K562 (cell line): ENCODE results near the gene SETD5. TPM values are rescaled to one million over a fixed set of nuclear protein-coding genes. Genes with fewer than 3 reads are reported as not detected.

Experiments used
- CREBBP ChIP-seq: IDR thresholded peaks from one replicate; pipeline ENCODE4 v1.6.1; 2012; ENCODE audit warnings: low read depth, mild to moderate bottlenecking, control low read depth, inconsistent platforms, low read length
- MCM7 ChIP-seq, 2 experiments: fragments of 450-650 bp; IDR thresholded peaks; 2 replicates each; pipeline ENCODE4 v1.6.1; 2016 to 2018
- MED1 ChIP-seq: sonication (generic); formaldehyde crosslinking; IDR thresholded peaks from 2 replicates; pipeline ENCODE4 v1.8.1; 2023; ENCODE audit warnings: missing genetic modification reagents, borderline replicate concordance
- OTX1 ChIP-seq: fragments of 450-650 bp; formaldehyde crosslinking; IDR thresholded peaks from 2 replicates; pipeline ENCODE4 v1.4.0; 2022; ENCODE audit warnings: mild to moderate bottlenecking
- POLR2B ChIP-seq: fragments of 450-650 bp; IDR thresholded peaks from 2 replicates; pipeline ENCODE4 v1.6.1; 2018; ENCODE audit warnings: low read depth; ENCODE audit not compliant: partially characterized antibody
- POLR3A ChIP-seq: IDR thresholded peaks from 2 replicates; pipeline ENCODE4 v1.6.1; 2011; ENCODE audit warnings: borderline replicate concordance, mild to moderate bottlenecking, moderate library complexity; ENCODE audit not compliant: insufficient read length, insufficient read depth; ENCODE audit errors: extremely low read depth
- SAP30 ChIP-seq: fragments of 200-600 bp; sonication (generic); IDR thresholded peaks from 2 replicates; pipeline ENCODE4 v1.6.1; 2012; ENCODE audit warnings: borderline replicate concordance, low read depth, mild to moderate bottlenecking, moderate library complexity, low read length, control low read depth, inconsistent platforms; ENCODE audit not compliant: insufficient read depth, poor library complexity, severe bottlenecking
- SMARCE1 ChIP-seq: fragments of 450-650 bp; IDR thresholded peaks from 2 replicates; pipeline ENCODE4 v1.7.1; 2016; ENCODE audit warnings: mild to moderate bottlenecking
- SPI1 ChIP-seq: IDR thresholded peaks from 2 replicates; pipeline ENCODE4 v1.6.1; 2011; ENCODE audit warnings: low read depth, low read length, control low read depth, borderline replicate concordance
- ZNF121 ChIP-seq: sonication (generic); formaldehyde crosslinking; conservative IDR thresholded peaks from 2 replicates; pipeline ENCODE4 v1.8.0; 2022; ENCODE audit warnings: missing genetic modification reagents
- polyA plus RNA-seq, 8 experiments: library from polyadenylated mRNA; depleted of rRNA in 4 of 8; stranded (reverse) in 5 of 8; unstranded in 3 of 8; fragments of >200 nt; fragmentation: Nextera tagmentation in 2 of 8; fragmentation: Illumina TruSeq in 1 of 8; extraction: Ambion mirVana in 2 of 8; extraction: Trizol in 1 of 8; gene quantifications; 2 replicates each; pipeline versions ENCODE4 v1.2.1 to v1.2.3, GENCODE V29; 2011 to 2014; ENCODE audit warnings: inconsistent platforms in 1 of 8, missing spikeins in 1 of 8
- total RNA-seq, 7 experiments: library from RNA; depleted of rRNA in 6 of 7; stranded (reverse); fragments of >200 nt in 6 of 7; fragmentation: Illumina TruSeq in 2 of 7; extraction: Trizol in 2 of 7; gene quantifications; 2 replicates each; pipeline versions ENCODE4 v1.2.1 to v1.2.3, GENCODE V29; 2011 to 2021; ENCODE audit warnings: low replicate concordance in 1 of 7
- TF ChIP-seq, protein P1 (sequence below): fragments of 450-650 bp; IDR thresholded peaks from 2 replicates; pipeline ENCODE4 v1.6.1; 2016; ENCODE audit warnings: mild to moderate bottlenecking, moderate library complexity
- TF ChIP-seq, protein P2 (sequence below): fragments of 250-450 bp; sonication (Bioruptor Pico); IDR thresholded peaks from 2 replicates; pipeline ENCODE4 v1.5.0; 2021; ENCODE audit warnings: mild to moderate bottlenecking, moderate library complexity

SETD5 gene
- total and polyA plus RNA-seq, 9 of the 15 experiments (the other 6 are each of a cell fraction or from before 2014, with no cell fraction given): 20.8 to 135 (median 87.2) TPM

DNA sequence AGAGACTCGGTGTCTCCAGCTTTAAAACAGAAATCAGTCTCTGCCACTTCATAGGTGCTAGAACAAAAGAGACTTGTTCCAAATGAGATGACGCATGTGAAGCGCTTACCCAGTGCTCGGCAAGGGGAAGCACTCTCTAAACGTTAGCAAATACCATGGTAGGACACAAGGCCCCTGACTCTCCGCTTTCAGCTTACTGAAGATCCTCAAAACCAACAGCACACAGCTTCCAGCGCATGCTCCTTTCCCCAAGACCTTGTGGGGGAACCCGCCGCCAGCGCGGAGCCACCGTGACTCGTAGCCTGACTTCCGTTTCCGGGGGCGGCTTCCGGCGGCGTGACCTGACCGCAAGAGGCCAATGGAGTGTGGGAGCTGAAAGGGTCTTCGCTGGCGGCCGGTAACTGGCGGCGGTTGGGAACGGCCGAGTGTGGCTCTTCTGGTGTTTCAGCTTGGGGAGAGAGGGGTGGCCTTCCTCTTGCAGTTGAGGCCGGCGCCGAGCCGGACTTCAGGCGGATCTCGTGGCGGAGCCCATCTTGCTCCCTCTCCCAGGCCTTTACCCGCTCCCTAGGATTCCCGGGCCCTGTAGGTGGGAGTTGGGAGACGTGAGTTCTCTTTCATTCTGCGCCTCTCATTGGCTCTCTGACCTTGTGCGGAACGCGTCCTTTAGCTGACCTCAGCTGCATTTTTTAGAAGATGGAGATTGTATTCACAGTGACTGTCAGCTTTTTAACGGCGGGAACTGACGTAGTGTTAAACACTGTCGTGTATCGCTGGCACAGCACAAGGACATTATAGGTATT lies 34.5 kb upstream of the SETD5 start, which contains the start of gene THUMPD3 (continued):
- TF ChIP-seq, protein P1, sequence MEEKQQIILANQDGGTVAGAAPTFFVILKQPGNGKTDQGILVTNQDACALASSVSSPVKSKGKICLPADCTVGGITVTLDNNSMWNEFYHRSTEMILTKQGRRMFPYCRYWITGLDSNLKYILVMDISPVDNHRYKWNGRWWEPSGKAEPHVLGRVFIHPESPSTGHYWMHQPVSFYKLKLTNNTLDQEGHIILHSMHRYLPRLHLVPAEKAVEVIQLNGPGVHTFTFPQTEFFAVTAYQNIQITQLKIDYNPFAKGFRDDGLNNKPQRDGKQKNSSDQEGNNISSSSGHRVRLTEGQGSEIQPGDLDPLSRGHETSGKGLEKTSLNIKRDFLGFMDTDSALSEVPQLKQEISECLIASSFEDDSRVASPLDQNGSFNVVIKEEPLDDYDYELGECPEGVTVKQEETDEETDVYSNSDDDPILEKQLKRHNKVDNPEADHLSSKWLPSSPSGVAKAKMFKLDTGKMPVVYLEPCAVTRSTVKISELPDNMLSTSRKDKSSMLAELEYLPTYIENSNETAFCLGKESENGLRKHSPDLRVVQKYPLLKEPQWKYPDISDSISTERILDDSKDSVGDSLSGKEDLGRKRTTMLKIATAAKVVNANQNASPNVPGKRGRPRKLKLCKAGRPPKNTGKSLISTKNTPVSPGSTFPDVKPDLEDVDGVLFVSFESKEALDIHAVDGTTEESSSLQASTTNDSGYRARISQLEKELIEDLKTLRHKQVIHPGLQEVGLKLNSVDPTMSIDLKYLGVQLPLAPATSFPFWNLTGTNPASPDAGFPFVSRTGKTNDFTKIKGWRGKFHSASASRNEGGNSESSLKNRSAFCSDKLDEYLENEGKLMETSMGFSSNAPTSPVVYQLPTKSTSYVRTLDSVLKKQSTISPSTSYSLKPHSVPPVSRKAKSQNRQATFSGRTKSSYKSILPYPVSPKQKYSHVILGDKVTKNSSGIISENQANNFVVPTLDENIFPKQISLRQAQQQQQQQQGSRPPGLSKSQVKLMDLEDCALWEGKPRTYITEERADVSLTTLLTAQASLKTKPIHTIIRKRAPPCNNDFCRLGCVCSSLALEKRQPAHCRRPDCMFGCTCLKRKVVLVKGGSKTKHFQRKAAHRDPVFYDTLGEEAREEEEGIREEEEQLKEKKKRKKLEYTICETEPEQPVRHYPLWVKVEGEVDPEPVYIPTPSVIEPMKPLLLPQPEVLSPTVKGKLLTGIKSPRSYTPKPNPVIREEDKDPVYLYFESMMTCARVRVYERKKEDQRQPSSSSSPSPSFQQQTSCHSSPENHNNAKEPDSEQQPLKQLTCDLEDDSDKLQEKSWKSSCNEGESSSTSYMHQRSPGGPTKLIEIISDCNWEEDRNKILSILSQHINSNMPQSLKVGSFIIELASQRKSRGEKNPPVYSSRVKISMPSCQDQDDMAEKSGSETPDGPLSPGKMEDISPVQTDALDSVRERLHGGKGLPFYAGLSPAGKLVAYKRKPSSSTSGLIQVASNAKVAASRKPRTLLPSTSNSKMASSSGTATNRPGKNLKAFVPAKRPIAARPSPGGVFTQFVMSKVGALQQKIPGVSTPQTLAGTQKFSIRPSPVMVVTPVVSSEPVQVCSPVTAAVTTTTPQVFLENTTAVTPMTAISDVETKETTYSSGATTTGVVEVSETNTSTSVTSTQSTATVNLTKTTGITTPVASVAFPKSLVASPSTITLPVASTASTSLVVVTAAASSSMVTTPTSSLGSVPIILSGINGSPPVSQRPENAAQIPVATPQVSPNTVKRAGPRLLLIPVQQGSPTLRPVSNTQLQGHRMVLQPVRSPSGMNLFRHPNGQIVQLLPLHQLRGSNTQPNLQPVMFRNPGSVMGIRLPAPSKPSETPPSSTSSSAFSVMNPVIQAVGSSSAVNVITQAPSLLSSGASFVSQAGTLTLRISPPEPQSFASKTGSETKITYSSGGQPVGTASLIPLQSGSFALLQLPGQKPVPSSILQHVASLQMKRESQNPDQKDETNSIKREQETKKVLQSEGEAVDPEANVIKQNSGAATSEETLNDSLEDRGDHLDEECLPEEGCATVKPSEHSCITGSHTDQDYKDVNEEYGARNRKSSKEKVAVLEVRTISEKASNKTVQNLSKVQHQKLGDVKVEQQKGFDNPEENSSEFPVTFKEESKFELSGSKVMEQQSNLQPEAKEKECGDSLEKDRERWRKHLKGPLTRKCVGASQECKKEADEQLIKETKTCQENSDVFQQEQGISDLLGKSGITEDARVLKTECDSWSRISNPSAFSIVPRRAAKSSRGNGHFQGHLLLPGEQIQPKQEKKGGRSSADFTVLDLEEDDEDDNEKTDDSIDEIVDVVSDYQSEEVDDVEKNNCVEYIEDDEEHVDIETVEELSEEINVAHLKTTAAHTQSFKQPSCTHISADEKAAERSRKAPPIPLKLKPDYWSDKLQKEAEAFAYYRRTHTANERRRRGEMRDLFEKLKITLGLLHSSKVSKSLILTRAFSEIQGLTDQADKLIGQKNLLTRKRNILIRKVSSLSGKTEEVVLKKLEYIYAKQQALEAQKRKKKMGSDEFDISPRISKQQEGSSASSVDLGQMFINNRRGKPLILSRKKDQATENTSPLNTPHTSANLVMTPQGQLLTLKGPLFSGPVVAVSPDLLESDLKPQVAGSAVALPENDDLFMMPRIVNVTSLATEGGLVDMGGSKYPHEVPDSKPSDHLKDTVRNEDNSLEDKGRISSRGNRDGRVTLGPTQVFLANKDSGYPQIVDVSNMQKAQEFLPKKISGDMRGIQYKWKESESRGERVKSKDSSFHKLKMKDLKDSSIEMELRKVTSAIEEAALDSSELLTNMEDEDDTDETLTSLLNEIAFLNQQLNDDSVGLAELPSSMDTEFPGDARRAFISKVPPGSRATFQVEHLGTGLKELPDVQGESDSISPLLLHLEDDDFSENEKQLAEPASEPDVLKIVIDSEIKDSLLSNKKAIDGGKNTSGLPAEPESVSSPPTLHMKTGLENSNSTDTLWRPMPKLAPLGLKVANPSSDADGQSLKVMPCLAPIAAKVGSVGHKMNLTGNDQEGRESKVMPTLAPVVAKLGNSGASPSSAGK: peak; percentile 98
- TF ChIP-seq, protein P2, sequence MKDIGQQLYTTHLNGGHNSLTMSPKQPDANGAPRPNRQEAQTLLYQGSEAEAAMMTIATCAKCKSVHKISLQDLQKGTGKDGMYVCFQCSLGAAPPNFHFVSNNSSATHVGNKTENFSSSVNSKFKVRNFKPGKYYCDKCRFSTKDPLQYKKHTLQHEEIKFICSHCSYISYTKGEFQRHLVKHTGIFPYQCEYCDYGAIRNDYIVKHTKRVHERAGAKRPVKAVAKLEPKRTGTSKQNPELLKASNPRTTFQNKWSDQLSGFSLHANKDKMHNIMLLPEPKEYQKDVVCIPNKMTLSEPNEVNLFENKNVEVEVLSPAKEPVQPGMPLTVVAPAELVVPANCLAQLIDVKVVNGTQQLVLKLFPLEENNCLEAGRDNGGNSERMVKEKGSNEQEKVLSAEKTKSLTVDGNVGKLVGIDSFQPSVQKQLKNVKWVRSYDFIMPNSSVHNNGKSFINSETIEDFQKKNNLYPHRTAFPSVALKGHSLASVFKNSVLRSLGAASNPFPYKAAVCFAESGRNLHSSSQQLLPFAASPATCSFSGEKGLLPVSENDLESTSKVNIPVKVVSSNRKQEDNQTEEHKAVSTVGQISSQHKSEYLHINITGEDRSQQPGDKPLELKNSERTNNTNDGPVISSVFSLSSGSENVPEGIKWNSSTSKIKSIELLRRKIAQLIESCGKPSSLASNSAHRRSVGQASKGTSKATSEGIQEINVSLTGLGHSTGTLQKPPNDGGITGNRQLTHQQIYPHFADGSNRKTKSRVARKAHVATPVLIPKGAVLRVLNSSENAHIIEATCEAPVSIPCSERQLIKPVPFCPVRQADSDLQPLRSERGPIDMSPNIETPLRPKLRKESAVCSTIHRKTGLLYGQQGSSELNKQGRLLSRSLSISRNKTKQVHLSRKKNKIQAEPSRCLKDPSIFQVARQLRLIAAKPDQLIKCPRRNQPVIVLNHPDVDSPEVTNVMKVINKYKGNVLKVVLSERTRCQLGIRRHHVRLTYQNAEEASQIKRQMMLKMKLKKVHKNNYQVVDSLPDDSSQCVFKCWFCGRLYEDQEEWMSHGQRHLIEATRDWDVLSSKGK (CRISPR knock-in tag): no peak
- TF ChIP-seq SPI1: peak; percentile 66; the same call in 1 of the 2 replicates
- no peak for TF ChIP-seq CREBBP
- peak; percentile 78 for TF ChIP-seq SMARCE1
- no peak for TF ChIP-seq MED1 (CRISPR knock-in tag)
- peak; percentile 85 for TF ChIP-seq SAP30
- no peak for TF ChIP-seq POLR3A
- TF ChIP-seq OTX1 (CRISPR knock-in tag): peak; percentile 90
- no peak for TF ChIP-seq ZNF121
- TF ChIP-seq POLR2B: peak; percentile 97
- TF ChIP-seq MCM7 (IDR thresholded peaks at IDR 0.05): no peak
